ENCODE results near the gene CAMK1D. TPM values are rescaled to one million over a fixed set of nuclear protein-coding genes. Genes with fewer than 3 reads are reported as not detected.

The CAMK1D gene
- total RNA-seq, 3 donors from 2014 or later (not counting 1 experiment from before 2014, with no cell fraction given), result 44.2 to 56.4 (median 49.7) TPM

GRCh38 chr10:12642036-12642435, 292.7 kb downstream of the CAMK1D start:
- Histone ChIP-seq H3K27ac (ENCODE audit: low read length) (no peak overlapping the region), H3K4me3 (ENCODE audit: low read length) (no peak overlapping the region), H3K4me1 (ENCODE audit: control insufficient read depth, insufficient read depth, low read length) (no peaks in the 10 kb centered on the region), H3K36me3 (ENCODE audit: control insufficient read depth, insufficient read depth, low read length) (no peaks in the 10 kb centered on the region), H3K9me3 (ENCODE audit: control insufficient read depth, insufficient read depth, low read length) (no peaks in the 10 kb centered on the region), H3K27me3 (ENCODE audit: control insufficient read depth, insufficient read depth, low read length) (no peaks in the 10 kb centered on the region)
- no peaks in the 10 kb centered on the region for H3K36me3 Mint-ChIP-seq
- no peaks in the 10 kb centered on the region for H3K9me3 Mint-ChIP-seq
- intact Hi-C loops (cut with micrococcal nuclease), result no loop called here
- 98% methylated on average over 7 of the region's 7 CpGs for WGBS (ENCODE audit: insufficient coverage)
- DNase-seq (no peak), ATAC-seq (no peak)
- no peak for TF ChIP-seq CTCF (IDR thresholded peaks at IDR 0.05)
- H3K27ac Mint-ChIP-seq, result no peak overlapping the region
- H3K27me3 Mint-ChIP-seq (ENCODE audit: low read depth in 2 of 2), result no peaks in the 10 kb centered on the region
- no peak overlapping the region for H3K4me3 Mint-ChIP-seq
- H3K4me1 Mint-ChIP-seq, result peaks cover 9 to 26% of the 10 kb centered on the region in 2 donors

- Mint-ChIP-seq H3K27ac (no peak overlapping the region), H3K27me3 (ENCODE audit: low read depth in 2 of 2) (no peaks in the 10 kb centered on the region), H3K9me3 (no peaks in the 10 kb centered on the region), H3K4me3 (no peak overlapping the region), H3K4me1 (peaks cover 12 to 18% of the 10 kb centered on the region in 2 donors), H3K36me3 (no peaks in the 10 kb centered on the region)
- no peaks in the 10 kb centered on the region for H3K27me3 ChIP-seq (ENCODE audit: control insufficient read depth, insufficient read depth, low read length)
- H3K36me3 ChIP-seq (ENCODE audit: control insufficient read depth, insufficient read depth, low read length), result no peaks in the 10 kb centered on the region
- no peak for TF ChIP-seq CTCF (IDR thresholded peaks at IDR 0.05)
- intact Hi-C loops (cut with micrococcal nuclease), result no loop called here
- no peaks in the 10 kb centered on the region for H3K4me1 ChIP-seq (ENCODE audit: control insufficient read depth, insufficient read depth, low read length)
- no peak for DNase-seq
- no peak overlapping the region for H3K4me3 ChIP-seq (ENCODE audit: low read length)
- H3K9me3 ChIP-seq (ENCODE audit: control insufficient read depth, insufficient read depth, low read length), result no peaks in the 10 kb centered on the region
- no peak for ATAC-seq
- WGBS (ENCODE audit: insufficient coverage), result 96% methylated on average over 17 of the region's 17 CpGs
- no peak overlapping the region for H3K27ac ChIP-seq (ENCODE audit: low read length)
Observed at GRCh38 chr10:12643279-12643678, 293.9 kb downstream of the CAMK1D start.

- Mint-ChIP-seq H3K36me3 (no peaks in the 10 kb centered on the region), H3K4me3 (no peak overlapping the region), H3K9me3 (no peaks in the 10 kb centered on the region), H3K27me3 (ENCODE audit: low read depth in 2 of 2) (no peaks in the 10 kb centered on the region), H3K27ac (no peak overlapping the region), H3K4me1 (peaks cover 4 to 10% of the 10 kb centered on the region in 2 donors)
- DNase-seq, result no peak
- Histone ChIP-seq H3K4me1 (ENCODE audit: control insufficient read depth, insufficient read depth, low read length) (no peaks in the 10 kb centered on the region), H3K27me3 (ENCODE audit: control insufficient read depth, insufficient read depth, low read length) (no peaks in the 10 kb centered on the region), H3K9me3 (ENCODE audit: control insufficient read depth, insufficient read depth, low read length) (no peaks in the 10 kb centered on the region), H3K4me3 (ENCODE audit: low read length) (no peak overlapping the region), H3K27ac (ENCODE audit: low read length) (no peak overlapping the region), H3K36me3 (ENCODE audit: control insufficient read depth, insufficient read depth, low read length) (no peaks in the 10 kb centered on the region)
- TF ChIP-seq CTCF (IDR thresholded peaks at IDR 0.05), result no peak
- WGBS (ENCODE audit: insufficient coverage), result 86% methylated on average over 4 of the region's 4 CpGs
- intact Hi-C loops (cut with micrococcal nuclease), result no loop called here
- no peak for ATAC-seq
Observed at GRCh38 chr10:12644380-12645144, 295.2 kb downstream of the CAMK1D start.

GRCh38 chr10:12645449-12645848, 296.1 kb downstream of the CAMK1D start:
- H3K27me3 ChIP-seq (ENCODE audit: control insufficient read depth, insufficient read depth, low read length), result no peaks in the 10 kb centered on the region
- 94% methylated on average over 11 of the region's 11 CpGs for WGBS (ENCODE audit: insufficient coverage)
- H3K27ac ChIP-seq (ENCODE audit: low read length), result no peak overlapping the region
- peaks cover 8 to 10% of the 10 kb centered on the region in 2 donors for H3K4me1 Mint-ChIP-seq
- no peak overlapping the region for H3K27ac Mint-ChIP-seq
- H3K36me3 Mint-ChIP-seq, result no peaks in the 10 kb centered on the region
- no peak for ATAC-seq
- no peaks in the 10 kb centered on the region for H3K36me3 ChIP-seq (ENCODE audit: control insufficient read depth, insufficient read depth, low read length)
- TF ChIP-seq CTCF (IDR thresholded peaks at IDR 0.05), result no peak
- H3K9me3 Mint-ChIP-seq, result no peaks in the 10 kb centered on the region
- DNase-seq, result no peak
- no peak overlapping the region for H3K4me3 Mint-ChIP-seq
- intact Hi-C loops (cut with micrococcal nuclease), result no loop called here
- H3K9me3 ChIP-seq (ENCODE audit: control insufficient read depth, insufficient read depth, low read length), result no peaks in the 10 kb centered on the region
- H3K27me3 Mint-ChIP-seq (ENCODE audit: low read depth in 2 of 2), result no peaks in the 10 kb centered on the region
- H3K4me1 ChIP-seq (ENCODE audit: control insufficient read depth, insufficient read depth, low read length), result no peaks in the 10 kb centered on the region
- H3K4me3 ChIP-seq (ENCODE audit: low read length), result no peak overlapping the region
